K562 (cell line): ENCODE results near the gene SPPL3. TPM values are rescaled to one million over a fixed set of nuclear protein-coding genes. Genes with fewer than 3 reads are reported as not detected.

Experiments
- ATAC-seq: fragments of 200-7000 bp; cut with Tn5 transposase; 3 replicates; pipeline ENCODE4 v1.9.1; 2020; ENCODE audit warnings: moderate library complexity
- BruUV-seq: library from RNA; stranded (reverse); fragments of 400-500 nt; replicated peaks from 2 replicates; lab custom pipeline; 2021; lab: Mats Ljungman, UMichigan
- CTCF ChIA-PET: fragments of 300-600 bp; formaldehyde crosslinking; extraction: SDS; loops from one replicate; lab custom pipeline; 2021; ENCODE audit warnings: low intra/inter-chr PET ratio; lab: Yijun Ruan, JAX
- POLR2A ChIA-PET: fragments of 300-600, 350-650 bp; sonication (Branson Sonifier 250); formaldehyde crosslinking; extraction: SDS; loops from one replicate; lab custom pipeline; 2021; ENCODE audit warnings: antibody characterized with exemption, inconsistent platforms; lab: Yijun Ruan, JAX
- DNase-seq, 4 experiments: peaks; one replicate each; pipeline versions ENCODE4 v3.0.0 to v3.0.0-alpha.2; 2011 to 2018; ENCODE audit warnings: low spot score in 3 of 4, mixed read lengths in 3 of 4; ENCODE audit errors: extremely low read depth in 1 of 4
- FAIRE-seq: peaks from 2 replicates; lab custom pipeline; 2011; peaks lifted over from hg19 to GRCh38; lab: Jason Lieb, UNC
- H2AFZ ChIP-seq: 2 replicates; pipeline ENCODE4 v1.6.0; 2011; ENCODE audit warnings: low read depth, low read length, control low read depth, inconsistent platforms
- H3K27ac ChIP-seq: fragments of 200-600 bp; 3 replicates; pipeline ENCODE4 v1.8.0; 2011; ENCODE audit warnings: low read depth, mild to moderate bottlenecking, control low read depth, inconsistent platforms, low read length, moderate library complexity, mixed read lengths; ENCODE audit errors: extremely low read depth
- H3K27me3 ChIP-seq, 2 experiments: fragments of 300-600 bp in 1 of 2; 2 replicates in 1 of 2; 3 replicates in 1 of 2; pipeline versions ENCODE4 v1.6.0 to v1.8.0; 2011; ENCODE audit warnings: inconsistent platforms in 2 of 2, low read length in 2 of 2, mild to moderate bottlenecking in 1 of 2, mixed read lengths in 1 of 2, moderate library complexity in 1 of 2; ENCODE audit not compliant: control insufficient read depth in 2 of 2, insufficient read depth in 2 of 2
- H3K36me3 ChIP-seq: fragments of 300-600 bp; 3 replicates; pipeline ENCODE4 v1.8.0; 2011; ENCODE audit warnings: mild to moderate bottlenecking, low read length, inconsistent platforms; ENCODE audit not compliant: control insufficient read depth, insufficient read depth
- H3K4me1 ChIP-seq, 2 experiments: fragments of 200-600 bp in 1 of 2; replicated peaks in 1 of 2; 2 replicates in 1 of 2; 3 replicates in 1 of 2; pipeline versions ENCODE4 v1.5.1 to v1.8.0; 2011; ENCODE audit warnings: inconsistent platforms in 2 of 2, low read length in 2 of 2, mild to moderate bottlenecking in 1 of 2, mixed read lengths in 1 of 2, moderate library complexity in 1 of 2; ENCODE audit not compliant: control insufficient read depth in 2 of 2, insufficient read depth in 2 of 2
- H3K4me2 ChIP-seq: 2 replicates; pipeline ENCODE4 v1.6.1; 2011; ENCODE audit warnings: low read length, control low read depth, inconsistent platforms, mixed read lengths; ENCODE audit not compliant: insufficient read depth
- H3K4me3 ChIP-seq: fragments of 200-600 bp; sonication (generic), shearing (Covaris generic); 2 replicates; pipeline ENCODE4 v1.5.1; 2016; ENCODE audit warnings: control low read depth, inconsistent platforms
- H3K79me2 ChIP-seq: fragments of 200-600 bp; 3 replicates; pipeline ENCODE4 v1.8.0; 2011; ENCODE audit warnings: low read length, inconsistent platforms; ENCODE audit not compliant: control insufficient read depth, insufficient read depth
- H3K9ac ChIP-seq, 2 experiments: 2 replicates each; pipeline versions ENCODE4 v1.6.0 to v1.6.1; 2011; ENCODE audit warnings: low read depth in 2 of 2, low read length in 2 of 2, control low read depth in 1 of 2, inconsistent platforms in 1 of 2, mild to moderate bottlenecking in 1 of 2, mixed read lengths in 1 of 2; ENCODE audit not compliant: insufficient read depth in 1 of 2
- H3K9me1 ChIP-seq: one replicate; pipeline ENCODE4 v1.6.0; 2011; ENCODE audit warnings: inconsistent platforms, mild to moderate bottlenecking, low read length, moderate library complexity; ENCODE audit not compliant: control insufficient read depth, insufficient read depth
- H3K9me3 ChIP-seq: replicated peaks from 2 replicates; pipeline ENCODE4 v1.5.1; 2011; ENCODE audit warnings: low read depth, low read length, inconsistent platforms; ENCODE audit not compliant: control insufficient read depth, insufficient read depth
- H4K20me1 ChIP-seq: replicated peaks from 2 replicates; pipeline ENCODE4 v1.6.1; 2011; ENCODE audit warnings: low read length, inconsistent platforms, mixed read lengths; ENCODE audit not compliant: control insufficient read depth, insufficient read depth
- ARID1B ChIP-seq: fragments of 450-650 bp; IDR thresholded peaks from 2 replicates; pipeline ENCODE4 v1.6.1; 2016; ENCODE audit warnings: antibody characterized with exemption, mild to moderate bottlenecking, inconsistent platforms
- ATF3 ChIP-seq, 2 experiments: fragments of 450-650 bp in 1 of 2; sonication (generic) in 1 of 2; formaldehyde crosslinking in 1 of 2; IDR thresholded peaks in 1 of 2; conservative IDR thresholded peaks in 1 of 2; 2 replicates each; pipeline versions ENCODE4 v1.6.1 to v1.8.1; 2016 to 2023; ENCODE audit warnings: mild to moderate bottlenecking in 2 of 2, moderate library complexity in 2 of 2, inconsistent platforms in 1 of 2, missing genetic modification reagents in 1 of 2
- BACH1 ChIP-seq: fragments of 200-800 bp; sonication (Bioruptor generic); IDR thresholded peaks from 2 replicates; pipeline ENCODE4 v1.6.1; 2016; ENCODE audit warnings: missing genetic modification characterization, missing compliant biosample characterization
- CBFA2T3 ChIP-seq: fragments of 450-650 bp; IDR thresholded peaks from 2 replicates; pipeline ENCODE4 v1.6.1; 2017
- DPF2 ChIP-seq: fragments of 450-650 bp; IDR thresholded peaks from 2 replicates; pipeline ENCODE4 v1.6.1; 2016
- ETV5 ChIP-seq: sonication (generic); formaldehyde crosslinking; IDR thresholded peaks from 2 replicates; pipeline ENCODE4 v1.4.0; 2020; ENCODE audit warnings: low read depth, mild to moderate bottlenecking, missing genetic modification reagents
- FOSL1 ChIP-seq: fragments of 200-800 bp; sonication (Bioruptor generic); conservative IDR thresholded peaks from 2 replicates; pipeline ENCODE4 v1.6.1; 2016; ENCODE audit warnings: missing genetic modification characterization, missing compliant biosample characterization
- GATA2 ChIP-seq: sonication (generic); formaldehyde crosslinking; IDR thresholded peaks from 2 replicates; pipeline ENCODE4 v1.4.0; 2020; ENCODE audit warnings: mild to moderate bottlenecking, missing genetic modification reagents
- JUND ChIP-seq, 2 experiments: IDR thresholded peaks; 2 replicates in 1 of 2; 3 replicates in 1 of 2; pipeline ENCODE4 v1.6.1; 2011; ENCODE audit warnings: borderline replicate concordance in 2 of 2, low read depth in 2 of 2, low read length in 2 of 2, improper control_type of control experiment in 1 of 2, missing biosample characterization in 1 of 2, missing genetic modification characterization in 1 of 2, missing genetic modification reagents in 1 of 2
- MAFF ChIP-seq: IDR thresholded peaks from 2 replicates; pipeline ENCODE4 v1.6.1; 2012; ENCODE audit warnings: low read length, improper control_type of control experiment
- MAFK ChIP-seq: IDR thresholded peaks from 2 replicates; pipeline ENCODE4 v1.6.1; 2011; ENCODE audit warnings: low read length, improper control_type of control experiment
- MCM2 ChIP-seq: fragments of 450-650 bp; IDR thresholded peaks from 2 replicates; pipeline ENCODE4 v1.6.1; 2017; ENCODE audit warnings: low read depth, mild to moderate bottlenecking
- MYC ChIP-seq, 2 experiments: fragments of 250-450 bp in 1 of 2; sonication (Bioruptor Pico) in 1 of 2; IDR thresholded peaks; 2 replicates each; pipeline versions ENCODE4 v1.5.1 to v1.6.1; 2012 to 2021; ENCODE audit warnings: low read depth in 2 of 2, borderline replicate concordance in 1 of 2, improper control_type of control experiment in 1 of 2, low read length in 1 of 2, mild to moderate bottlenecking in 1 of 2, moderate library complexity in 1 of 2
- NFATC3 ChIP-seq: fragments of 450-650 bp; IDR thresholded peaks from 2 replicates; pipeline ENCODE4 v1.6.1; 2017; ENCODE audit warnings: mild to moderate bottlenecking
- POLR3A ChIP-seq: IDR thresholded peaks from 2 replicates; pipeline ENCODE4 v1.6.1; 2011; ENCODE audit warnings: borderline replicate concordance, mild to moderate bottlenecking, moderate library complexity; ENCODE audit not compliant: insufficient read length, insufficient read depth; ENCODE audit errors: extremely low read depth
- RBBP5 ChIP-seq: fragments of 200-600 bp; sonication (generic); IDR thresholded peaks from 2 replicates; pipeline ENCODE4 v1.6.1; 2012; ENCODE audit warnings: borderline replicate concordance, mild to moderate bottlenecking, low read length, control low read depth, inconsistent platforms; ENCODE audit not compliant: insufficient read depth, poor library complexity, severe bottlenecking
- RFX1 ChIP-seq: fragments of 450-650 bp; IDR thresholded peaks from 2 replicates; pipeline ENCODE4 v1.6.1; 2016; ENCODE audit warnings: mild to moderate bottlenecking, moderate library complexity
- TAL1 ChIP-seq: fragments of 450-650 bp; IDR thresholded peaks from 2 replicates; pipeline ENCODE4 v1.6.1; 2016; ENCODE audit warnings: mild to moderate bottlenecking
- WGBS: fragments of 100-300 bp; shearing (Covaris generic); methylation state at CpG from one replicate; pipeline ENCODE4 v1.1.6; 2016; ENCODE audit warnings: low coverage, mixed read lengths; ENCODE audit not compliant: insufficient coverage; ENCODE audit errors: missing lambda C conversion rate; 5-methylcytosine and 5-hydroxymethylcytosine counted together
- in situ Hi-C: fragments of 300-500 bp; cut with MboI; formaldehyde crosslinking; loops from 4 replicates; pipeline ENCODE4 v1.15.0; 2018; ENCODE audit warnings: inconsistent platforms, mixed read lengths
- intact Hi-C: fragments of 100-400 bp; cut with micrococcal nuclease; formaldehyde crosslinking; loops from 2 replicates; pipeline ENCODE4 v1.14.2; 2022
- polyA plus RNA-seq, 8 experiments: library from polyadenylated mRNA; depleted of rRNA in 4 of 8; stranded (reverse) in 5 of 8; unstranded in 3 of 8; fragments of >200 nt; fragmentation: Nextera tagmentation in 2 of 8; fragmentation: Illumina TruSeq in 1 of 8; extraction: Ambion mirVana in 2 of 8; extraction: Trizol in 1 of 8; gene quantifications; 2 replicates each; pipeline versions ENCODE4 v1.2.1 to v1.2.3, GENCODE V29; 2011 to 2014; ENCODE audit warnings: inconsistent platforms in 1 of 8, missing spikeins in 1 of 8
- total RNA-seq, 7 experiments: library from RNA; depleted of rRNA in 6 of 7; stranded (reverse); fragments of >200 nt in 6 of 7; fragmentation: Illumina TruSeq in 2 of 7; extraction: Trizol in 2 of 7; gene quantifications; 2 replicates each; pipeline versions ENCODE4 v1.2.1 to v1.2.3, GENCODE V29; 2011 to 2021; ENCODE audit warnings: low replicate concordance in 1 of 7
- TF ChIP-seq, protein P1 (sequence below): fragments of 250-450 bp; sonication (Bioruptor Pico); IDR thresholded peaks from 2 replicates; pipeline ENCODE4 v1.4.0; 2020; ENCODE audit warnings: mild to moderate bottlenecking, moderate library complexity

Gene SPPL3
- total and polyA plus RNA-seq, 9 of the 15 experiments (the other 6 are each of a cell fraction or from before 2014, with no cell fraction given) = 2.9 to 32.1 (median 7.1) TPM

GRCh38 chr12:120720234-120720986 is 183.7 kb downstream of the SPPL3 start:
- DNase-seq (peak in 3 of 4 experiments; percentile 38 to 75 (median 51)), ATAC-seq (peak; percentile 81), FAIRE-seq (peak; percentile 48)
- H3K27ac ChIP-seq = peak overlapping the region; percentile 58
- H4K20me1 ChIP-seq = peaks cover 8% of the 10 kb centered on the region; the same call in 1 of the 2 replicates
- no peaks in the 10 kb centered on the region for H3K27me3 ChIP-seq
- peaks cover 29 to 37% of the 10 kb centered on the region in 2 experiments; a peak in 4 of 5 replicates for H3K4me1 ChIP-seq
- H3K9me3 ChIP-seq = no peaks in the 10 kb centered on the region
- peaks cover 75% of the 10 kb centered on the region for H3K36me3 ChIP-seq
- H3K9me1 ChIP-seq = no peaks in the 10 kb centered on the region
- peak overlapping the region; percentile 36 to 83; a peak in 2 of 4 replicates for H3K9ac ChIP-seq
- H3K79me2 ChIP-seq = no peaks in the 10 kb centered on the region
- BruUV-seq = no TSS peak
- ChIA-PET POLR2A (interaction anchor here (0.5 to 2.4 kb wide), 14 partner anchors 9 to 519 kb away, joined by 3 to 22 read pairs (median 3); partner anchors contain the start of genes RNU4-1, RNU4-2, RPLP0 and UNC119B), CTCF (no interaction called here)
- peak overlapping the region; percentile 47 for H3K4me2 ChIP-seq
- intact Hi-C loops = no loop called here
- H3K4me3 ChIP-seq = no peak overlapping the region
- in situ Hi-C loops = no loop called here
- 38% methylated on average over 7 of the region's 7 CpGs for whole genome bisulfite sequencing
- no peak overlapping the region for H2AFZ ChIP-seq
- TF ChIP-seq GATA2 (CRISPR knock-in tag) = 0 out of 2 replicates have a peak, but pooled peaks have one; percentile 19
- TF ChIP-seq CBFA2T3 = peak; percentile 63
- no peak for TF ChIP-seq MCM2
- TF ChIP-seq JUND (IDR thresholded peaks at IDR 0.05; ENCODE audit: borderline replicate concordance, low read depth, low read length) = peak; percentile 80
- peak; percentile 69; the same call in 1 of the 3 replicates for TF ChIP-seq JUND (tag; IDR thresholded peaks at IDR 0.05; ENCODE audit: borderline replicate concordance, low read depth, low read length)
- peak; percentile 31; the same call in 1 of the 2 replicates for TF ChIP-seq BACH1
- peak; percentile 51 for TF ChIP-seq RBBP5
- TF ChIP-seq, protein P1, sequence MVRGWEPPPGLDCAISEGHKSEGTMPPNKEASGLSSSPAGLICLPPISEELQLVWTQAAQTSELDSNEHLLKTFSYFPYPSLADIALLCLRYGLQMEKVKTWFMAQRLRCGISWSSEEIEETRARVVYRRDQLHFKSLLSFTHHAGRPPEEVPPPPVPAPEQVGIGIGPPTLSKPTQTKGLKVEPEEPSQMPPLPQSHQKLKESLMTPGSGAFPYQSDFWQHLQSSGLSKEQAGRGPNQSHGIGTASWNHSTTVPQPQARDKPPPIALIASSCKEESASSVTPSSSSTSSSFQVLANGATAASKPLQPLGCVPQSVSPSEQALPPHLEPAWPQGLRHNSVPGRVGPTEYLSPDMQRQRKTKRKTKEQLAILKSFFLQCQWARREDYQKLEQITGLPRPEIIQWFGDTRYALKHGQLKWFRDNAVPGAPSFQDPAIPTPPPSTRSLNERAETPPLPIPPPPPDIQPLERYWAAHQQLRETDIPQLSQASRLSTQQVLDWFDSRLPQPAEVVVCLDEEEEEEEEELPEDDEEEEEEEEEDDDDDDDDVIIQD (CRISPR knock-in tag) = no peak
- peak; percentile 32; the same call in 1 of the 2 replicates for TF ChIP-seq TAL1
- no peak for TF ChIP-seq MYC (IDR thresholded peaks at IDR 0.05; ENCODE audit: low read depth, low read length)
- TF ChIP-seq MYC (CRISPR knock-in tag; IDR thresholded peaks at IDR 0.05; ENCODE audit: borderline replicate concordance, low read depth) = no peak
- peak; percentile 74 for TF ChIP-seq RFX1
- peak; percentile 67 for TF ChIP-seq DPF2
- peak; percentile 60; the same call in 1 of the 2 replicates for TF ChIP-seq ARID1B
- TF ChIP-seq NFATC3 = no peak
- peak; percentile 42; the same call in 1 of the 2 replicates for TF ChIP-seq MAFF
- TF ChIP-seq FOSL1 (tag) = peak; percentile 84
- no peak for TF ChIP-seq ETV5 (CRISPR knock-in tag)
- peak; percentile 75 for TF ChIP-seq ATF3 (IDR thresholded peaks at IDR 0.05)
- no peak for TF ChIP-seq ATF3 (CRISPR knock-in tag; conservative IDR thresholded peaks at IDR 0.05)
- TF ChIP-seq MAFK = peak; percentile 61; the same call in 1 of the 2 replicates
- no peak for TF ChIP-seq POLR3A
